MM.1S (cell line): ENCODE measurements around the gene FCAR.

Experiments
- EZH2 ChIP-seq: fragments of 300-600 bp; sonication (generic); optimal IDR thresholded peaks from 2 replicates; pipeline ENCODE3; 2017; ENCODE audit warnings: low read depth, mild to moderate bottlenecking, antibody characterized with exemption, low read length, mixed read lengths
- EZH2phosphoT487 ChIP-seq: fragments of 300-600 bp; sonication (generic); IDR thresholded peaks from 2 replicates; pipeline ENCODE4 v1.6.1; 2018; ENCODE audit warnings: antibody characterized with exemption, low read length
- TF ChIP-seq, protein P1 (sequence below): fragments of 300-600 bp; sonication (generic); IDR thresholded peaks from 2 replicates; pipeline ENCODE4 v1.5.1; 2016; ENCODE audit warnings: antibody characterized with exemption, low read length, mixed read lengths

DNA sequence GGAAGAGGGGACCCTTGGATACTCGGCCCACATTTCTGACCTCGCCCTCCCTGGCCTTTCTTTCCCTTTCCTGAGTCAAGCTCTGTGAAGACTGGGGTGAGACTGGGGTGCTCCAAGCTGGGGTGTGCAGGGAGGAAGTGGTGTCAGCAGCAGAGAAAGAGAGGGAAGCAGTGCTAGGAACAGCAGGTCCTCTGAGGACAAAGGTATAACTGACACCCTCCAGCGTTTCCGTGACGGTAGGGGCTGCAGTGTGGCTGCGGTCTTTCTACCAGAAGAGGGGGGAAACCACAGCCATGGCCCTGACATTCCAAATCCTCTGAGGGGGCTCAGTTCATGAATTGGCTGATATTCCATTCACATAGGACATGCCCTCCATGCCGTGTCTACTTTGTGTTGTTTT lies 22.7 kb upstream of the FCAR start:
- TF ChIP-seq, protein P1, sequence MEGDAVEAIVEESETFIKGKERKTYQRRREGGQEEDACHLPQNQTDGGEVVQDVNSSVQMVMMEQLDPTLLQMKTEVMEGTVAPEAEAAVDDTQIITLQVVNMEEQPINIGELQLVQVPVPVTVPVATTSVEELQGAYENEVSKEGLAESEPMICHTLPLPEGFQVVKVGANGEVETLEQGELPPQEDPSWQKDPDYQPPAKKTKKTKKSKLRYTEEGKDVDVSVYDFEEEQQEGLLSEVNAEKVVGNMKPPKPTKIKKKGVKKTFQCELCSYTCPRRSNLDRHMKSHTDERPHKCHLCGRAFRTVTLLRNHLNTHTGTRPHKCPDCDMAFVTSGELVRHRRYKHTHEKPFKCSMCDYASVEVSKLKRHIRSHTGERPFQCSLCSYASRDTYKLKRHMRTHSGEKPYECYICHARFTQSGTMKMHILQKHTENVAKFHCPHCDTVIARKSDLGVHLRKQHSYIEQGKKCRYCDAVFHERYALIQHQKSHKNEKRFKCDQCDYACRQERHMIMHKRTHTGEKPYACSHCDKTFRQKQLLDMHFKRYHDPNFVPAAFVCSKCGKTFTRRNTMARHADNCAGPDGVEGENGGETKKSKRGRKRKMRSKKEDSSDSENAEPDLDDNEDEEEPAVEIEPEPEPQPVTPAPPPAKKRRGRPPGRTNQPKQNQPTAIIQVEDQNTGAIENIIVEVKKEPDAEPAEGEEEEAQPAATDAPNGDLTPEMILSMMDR: no peak
- TF ChIP-seq EZH2 (no peak), EZH2phosphoT487 (no peak)
